HG03064 (cell line): ENCODE measurements around the gene CCDC148.
"Not testable (repeated sequence)": the region's sequence is repeated elsewhere in the genome, so short reads cannot be mapped to it uniquely, and the experiment has no call there.

ENCODE experiments used
- ATAC-seq: cut with Tn5 transposase; IDR thresholded peaks from one replicate; pipeline ENCODE4 v1.9.1; 2021; ENCODE audit warnings: low read depth; ENCODE audit not compliant: unreplicated experiment

CCDC148 gene

DNA sequence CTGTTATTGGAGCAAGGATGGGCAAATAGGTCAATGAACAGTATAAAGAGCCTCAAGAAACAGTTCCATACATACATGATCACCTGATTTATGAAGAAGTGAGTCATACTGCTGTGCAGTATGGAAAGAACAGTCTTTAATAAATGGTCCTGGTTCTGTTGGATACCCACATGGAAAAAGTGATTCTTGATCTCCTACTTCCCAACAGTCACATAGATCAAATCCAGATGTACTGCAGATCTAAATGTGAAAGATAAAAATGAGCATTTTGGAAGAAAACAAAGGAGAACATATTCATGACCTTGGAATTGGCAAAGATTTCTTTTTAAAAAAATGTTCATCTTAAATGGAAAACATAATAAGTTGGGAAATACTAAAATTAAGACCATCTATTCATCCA lies 75.8 kb downstream of the CCDC148 start:
- ATAC-seq = no peak

DNA sequence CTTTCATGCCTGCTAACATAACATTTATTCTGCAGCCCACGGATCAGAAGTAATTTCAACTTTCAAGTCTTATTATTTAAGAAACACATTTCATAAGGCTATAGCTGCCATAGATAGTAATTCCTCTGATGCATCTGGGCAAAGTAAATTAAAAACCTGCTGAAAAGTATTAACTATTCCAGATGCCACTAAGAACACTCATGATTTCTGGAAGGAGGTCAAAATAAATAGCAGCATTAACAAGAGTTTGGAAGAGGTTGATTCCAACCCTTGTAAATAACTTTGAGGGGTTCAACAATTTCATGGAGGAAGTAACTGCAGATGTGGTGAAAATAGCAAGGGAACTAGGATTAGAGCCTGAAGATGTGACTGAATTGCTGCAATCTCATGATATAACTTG lies 77.6 kb downstream of the CCDC148 start:
- ATAC-seq = no peak

DNA sequence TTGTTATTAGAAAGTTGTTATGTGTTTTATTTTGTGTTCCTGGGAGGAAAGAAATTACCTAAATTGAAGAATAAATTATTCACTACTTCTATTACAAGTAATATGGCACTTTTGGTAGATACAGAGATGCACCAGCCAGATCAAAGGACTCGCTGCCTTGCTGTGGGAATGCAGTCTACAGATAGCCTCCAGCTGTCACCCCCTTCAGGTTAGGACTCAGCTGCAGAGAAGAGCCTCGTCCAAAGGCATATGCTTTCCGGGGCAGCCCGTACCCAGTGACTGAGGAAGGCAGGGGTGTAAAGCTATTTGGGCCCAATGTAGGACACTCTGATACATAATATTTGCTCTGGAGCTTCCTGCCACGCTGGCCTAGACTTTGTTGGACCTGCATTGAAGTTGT lies 90.2 kb downstream of the CCDC148 start:
- ATAC-seq = no peak

DNA sequence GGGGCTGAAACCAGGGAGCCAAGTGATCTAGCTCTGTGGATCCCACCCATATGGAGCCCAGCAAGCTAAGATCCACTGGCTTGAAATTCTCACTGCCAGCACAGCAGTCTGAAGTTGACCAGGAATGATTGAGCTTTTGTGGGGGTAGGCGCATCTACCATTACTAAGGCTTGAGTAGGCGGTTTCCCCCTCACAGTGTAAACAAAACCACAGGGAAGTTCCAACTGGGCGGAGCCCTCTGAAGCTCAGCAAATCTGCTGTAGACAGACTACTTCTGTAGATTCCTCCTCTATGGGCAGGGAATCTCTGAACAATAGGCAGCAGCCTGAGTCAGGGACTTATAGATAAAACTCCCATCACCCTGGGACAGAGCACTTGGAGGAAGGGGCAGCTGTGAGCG lies 96.7 kb downstream of the CCDC148 start:
- ATAC-seq = no peak

DNA sequence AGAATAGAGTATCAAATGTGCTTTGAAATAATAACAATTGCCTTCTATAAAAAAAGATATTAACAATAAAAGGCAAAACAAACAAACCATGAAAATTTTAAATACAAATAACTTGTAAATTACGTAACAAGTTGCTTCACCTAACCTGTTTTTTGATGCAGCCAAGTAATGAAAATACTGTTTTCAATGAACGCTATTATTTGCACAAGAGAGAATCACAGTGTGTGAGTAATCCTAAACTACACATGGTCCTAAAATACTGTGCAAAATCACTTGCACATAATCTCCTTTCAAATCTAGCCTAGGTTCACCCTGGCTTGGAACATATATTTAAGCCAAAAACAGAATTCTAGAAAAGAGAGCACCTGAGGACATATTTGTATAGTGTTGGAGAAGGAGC lies 98.9 kb downstream of the CCDC148 start:
- ATAC-seq = no peak

DNA sequence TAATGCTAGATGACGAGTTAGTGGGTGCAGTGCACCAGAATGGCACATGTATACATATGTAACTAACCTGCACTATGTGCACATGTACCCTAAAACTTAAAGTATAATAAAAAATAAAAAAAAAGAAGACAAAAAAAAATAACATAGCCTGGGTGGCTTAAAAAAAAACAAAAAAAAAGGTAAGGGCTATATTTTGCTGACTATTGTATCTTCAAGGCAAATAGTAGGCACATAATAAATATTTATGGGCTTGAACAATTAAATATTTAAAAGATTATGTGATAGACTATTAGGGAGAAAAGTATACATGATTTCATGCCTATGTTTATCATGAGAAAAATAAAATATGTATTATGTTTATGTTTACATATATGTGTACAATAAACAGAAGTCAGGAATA lies 99.4 kb downstream of the CCDC148 start:
- no peak for ATAC-seq

DNA sequence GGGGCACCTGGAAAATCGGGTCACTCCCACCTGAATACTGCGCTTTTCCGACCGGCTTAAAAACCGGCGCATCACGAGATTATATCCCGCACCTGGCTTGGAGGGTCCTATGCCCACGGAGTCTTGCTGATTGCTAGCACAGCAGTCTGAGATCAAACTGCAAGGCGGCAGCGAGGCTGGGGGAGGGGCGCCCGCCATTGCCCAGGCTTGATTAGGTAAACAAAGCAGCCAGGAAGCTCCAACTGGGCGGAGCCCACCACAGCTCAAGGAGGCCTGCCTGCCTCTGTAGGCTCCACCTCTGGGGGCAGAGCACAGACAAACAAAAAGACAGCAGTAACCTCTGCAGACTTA lies 105.1 kb downstream of the CCDC148 start:
- ATAC-seq = not testable (repeated sequence)

DNA sequence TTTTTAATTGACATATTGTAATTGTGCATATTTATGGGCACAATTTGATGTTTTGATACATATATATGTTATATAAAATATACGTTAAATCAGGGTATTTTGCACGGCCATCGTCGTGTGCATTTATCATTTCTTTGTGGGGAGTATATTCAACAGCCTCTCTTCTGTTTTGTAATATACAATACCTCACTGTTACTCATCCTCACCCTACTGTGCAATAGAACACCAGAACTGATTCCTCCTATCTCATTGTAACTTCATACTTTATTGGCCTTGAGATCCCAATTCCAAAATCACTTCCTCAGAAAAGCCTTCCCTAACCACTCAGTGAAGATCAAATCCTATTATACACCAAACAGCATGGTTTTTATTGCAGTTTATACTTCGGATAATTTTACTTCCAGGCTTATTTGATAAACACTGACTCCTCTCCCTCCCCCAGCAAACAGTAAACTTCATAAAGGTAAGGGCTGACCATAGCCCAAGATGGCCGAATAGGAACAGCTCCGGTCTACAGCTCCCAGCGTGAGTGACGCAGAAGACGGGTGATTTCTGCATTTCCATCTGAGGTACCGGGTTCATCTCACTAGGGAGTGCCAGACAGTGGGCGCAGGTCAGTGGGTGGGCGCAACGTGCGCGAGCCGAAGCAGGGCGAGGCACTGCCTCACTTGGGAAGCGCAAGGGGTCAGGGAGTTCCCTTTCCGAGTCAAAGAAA lies 105.6 kb downstream of the CCDC148 start:
- ATAC-seq = not testable (repeated sequence)

DNA sequence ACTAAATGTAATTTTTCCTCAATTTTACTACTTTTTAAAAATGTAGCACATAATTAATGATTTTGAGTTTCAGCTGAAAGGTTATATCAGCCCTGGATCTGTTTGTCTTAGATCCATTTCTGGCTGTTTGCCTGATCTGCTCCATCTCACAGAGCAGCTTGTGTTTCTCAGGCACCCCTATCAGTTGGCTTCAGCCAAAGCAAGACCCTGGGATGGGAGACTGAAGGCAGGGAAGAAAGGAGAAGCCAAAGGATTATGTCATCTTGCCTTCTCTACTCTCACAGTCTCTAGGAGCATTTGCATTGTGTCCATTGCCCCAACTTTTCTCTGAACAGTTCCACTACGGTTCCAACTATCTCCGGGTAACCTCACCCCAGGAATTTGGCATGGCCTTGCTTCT lies 110.5 kb downstream of the CCDC148 start:
- ATAC-seq = no peak

DNA sequence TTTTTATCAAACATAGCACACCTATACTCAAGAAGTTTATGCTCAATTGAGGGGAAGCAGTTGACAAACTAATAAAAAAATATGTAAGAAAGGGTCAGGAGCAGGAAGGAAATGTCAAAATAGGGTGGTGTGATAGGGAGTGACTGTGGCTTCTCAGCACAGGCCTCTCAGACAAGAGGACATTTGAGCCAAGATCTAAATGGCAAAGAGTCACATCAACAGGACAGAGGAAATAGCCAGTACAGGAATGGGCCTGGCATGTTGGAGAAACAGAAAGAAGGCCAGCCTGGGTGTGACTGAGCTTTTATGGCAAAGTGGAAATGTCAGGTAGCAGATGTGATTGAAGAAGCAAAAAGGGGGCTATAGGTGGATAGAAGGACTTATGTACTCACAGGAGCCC lies 117.0 kb downstream of the CCDC148 start:
- ATAC-seq = no peak

DNA sequence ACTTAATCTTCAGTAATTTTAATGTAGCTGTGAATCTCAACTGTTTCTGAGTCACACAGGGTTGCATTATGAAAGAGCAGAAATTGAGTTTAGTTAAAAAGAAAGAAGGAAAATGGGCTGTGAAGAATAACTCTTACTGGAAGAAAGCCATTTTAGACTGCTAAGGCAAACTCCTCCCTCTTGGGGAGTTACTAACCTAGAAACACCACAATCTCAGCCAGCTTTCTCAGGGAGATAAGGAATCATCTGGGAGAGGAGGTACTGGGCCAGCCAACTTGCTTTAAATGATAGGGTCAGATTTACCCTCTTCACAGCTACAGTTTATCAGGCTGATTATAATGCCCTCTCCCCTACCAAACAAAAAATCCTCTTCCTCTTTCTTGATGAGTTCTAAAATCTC lies 119.5 kb downstream of the CCDC148 start:
- ATAC-seq = no peak

DNA sequence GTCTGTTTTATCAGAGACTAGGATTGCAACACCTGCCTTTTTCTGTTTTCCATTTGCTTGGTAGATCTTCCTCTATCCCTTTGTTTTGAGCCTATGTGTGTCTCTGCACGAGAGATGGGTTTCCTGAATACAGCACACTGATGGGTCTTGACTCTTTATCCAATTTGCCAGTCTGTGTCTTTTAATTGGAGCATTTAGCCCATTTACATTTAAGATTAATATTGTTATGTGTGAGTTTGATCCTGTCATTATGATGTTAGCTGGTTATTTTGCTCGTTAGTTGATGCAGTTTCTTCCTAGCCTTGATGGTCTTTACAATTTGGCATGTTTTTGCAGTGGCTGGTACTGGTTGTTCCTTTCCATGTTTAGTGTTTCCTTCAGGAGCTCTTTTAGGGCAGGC lies 124.8 kb downstream of the CCDC148 start:
- ATAC-seq = not testable (repeated sequence)

DNA sequence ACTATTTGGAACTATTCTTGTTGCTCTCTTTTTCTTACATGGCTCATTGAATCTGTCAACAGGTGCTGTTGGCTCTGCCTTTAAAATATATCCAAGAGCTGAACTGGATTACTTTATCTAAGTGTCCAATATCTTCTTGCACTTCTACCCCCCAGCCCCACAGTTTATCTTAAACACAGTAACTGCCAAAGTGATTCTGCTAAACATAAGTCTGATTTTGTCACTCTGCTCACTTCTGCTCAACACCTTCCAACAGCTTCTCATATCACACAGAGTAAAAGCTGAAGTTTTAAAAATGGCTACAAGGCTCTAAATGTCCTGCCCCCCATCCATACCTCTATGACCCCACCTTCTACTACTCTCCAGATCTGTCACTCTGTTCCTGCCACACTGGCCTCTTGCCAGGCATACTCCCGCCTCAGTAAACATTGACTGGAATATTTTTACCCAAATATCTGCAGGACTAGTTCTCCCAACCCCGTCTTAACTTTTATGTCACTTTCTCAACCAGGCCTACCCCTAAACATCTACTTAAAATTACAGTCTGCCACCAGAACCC lies 130.7 kb downstream of the CCDC148 start:
- no peak for ATAC-seq

DNA sequence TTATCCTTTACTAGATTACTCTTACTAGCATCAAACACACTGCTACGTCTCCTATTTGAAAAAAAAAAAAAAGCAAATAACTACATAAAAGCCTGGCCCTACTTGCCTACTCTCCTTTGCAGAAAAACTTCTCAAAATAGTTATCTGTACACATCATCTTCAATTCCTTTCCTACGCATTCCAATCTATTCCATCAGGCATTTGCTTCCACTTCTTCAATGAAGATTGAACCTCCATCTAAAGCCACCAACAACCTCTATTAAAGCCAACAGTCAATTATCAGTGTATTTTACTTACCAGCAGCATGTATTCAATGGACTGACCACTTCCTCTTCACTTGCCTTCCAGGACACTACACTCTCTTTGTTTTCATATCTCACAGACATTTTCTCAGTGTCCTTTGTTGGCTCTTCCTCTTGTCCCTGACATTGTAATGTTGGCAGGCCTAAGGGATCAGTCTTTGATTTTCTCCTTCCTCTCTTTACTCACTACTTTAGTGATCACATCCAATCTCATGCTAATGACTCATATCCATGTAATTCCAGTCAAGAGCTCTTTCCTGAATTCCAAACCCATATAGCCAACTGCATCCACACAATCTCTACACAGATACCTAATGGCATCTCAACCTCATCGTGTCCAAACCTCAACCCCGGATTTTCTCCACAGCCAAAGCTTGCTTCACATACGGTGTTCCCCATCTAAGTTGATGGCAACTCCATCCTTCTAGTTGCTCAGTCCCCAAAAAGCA lies 131.3 kb downstream of the CCDC148 start:
- no peak for ATAC-seq

DNA sequence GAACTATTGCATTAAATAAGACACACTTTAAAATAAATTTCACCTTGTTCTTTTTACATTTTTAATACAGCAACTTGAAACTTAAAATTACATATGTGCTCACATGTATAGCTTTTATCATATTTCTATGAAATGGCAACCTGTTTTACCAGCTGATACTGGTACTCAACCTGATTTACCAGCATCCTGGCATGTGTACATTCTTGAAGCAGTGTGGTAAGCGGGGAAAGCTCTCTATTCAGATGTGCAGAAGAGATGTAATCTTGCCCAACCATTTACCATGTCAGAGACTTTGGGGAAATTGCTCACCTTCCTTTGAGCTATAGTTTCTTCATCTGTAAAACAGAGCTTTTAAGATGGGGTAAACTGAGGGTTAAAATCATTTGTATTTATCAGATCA lies 133.2 kb downstream of the CCDC148 start:
- no peak for ATAC-seq

DNA sequence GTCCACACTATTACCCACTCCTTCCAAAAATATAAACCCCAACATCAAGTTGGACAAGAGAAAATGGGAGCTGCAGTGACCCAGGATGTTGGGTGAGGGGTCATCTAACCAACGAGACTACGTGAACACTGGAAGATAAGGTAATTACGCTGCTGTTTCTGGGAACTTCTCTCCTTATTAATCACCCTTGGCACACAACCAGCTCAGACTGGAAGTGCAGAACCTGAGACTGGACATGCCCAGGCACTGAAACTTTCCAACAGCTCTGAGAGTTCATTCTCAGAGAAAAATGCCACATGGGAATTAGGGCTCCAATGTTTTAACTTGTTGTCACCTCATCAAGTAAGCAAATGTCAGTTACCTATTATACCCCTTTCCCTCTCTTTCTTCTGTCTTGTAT lies 135.3 kb downstream of the CCDC148 start:
- no peak for ATAC-seq

DNA sequence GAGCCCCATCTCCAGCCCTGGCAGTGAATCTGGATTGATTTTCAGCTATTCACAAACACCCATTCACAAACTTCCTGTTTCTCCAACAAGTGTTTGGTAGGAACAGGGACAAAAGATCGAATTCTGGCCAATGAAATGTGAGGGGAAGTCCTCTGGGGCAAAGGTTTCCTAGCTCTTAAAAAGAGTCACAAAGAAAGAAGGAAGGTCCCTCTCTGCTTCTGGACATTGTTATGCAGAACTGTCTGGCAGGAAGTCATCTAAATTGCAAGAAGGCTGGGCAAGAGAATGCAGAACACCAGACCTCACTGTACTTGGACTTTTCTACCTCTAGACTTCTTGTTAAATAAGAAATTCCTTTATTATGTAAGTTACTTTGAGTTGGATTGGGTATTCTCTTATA lies 137.3 kb downstream of the CCDC148 start:
- ATAC-seq = no peak

DNA sequence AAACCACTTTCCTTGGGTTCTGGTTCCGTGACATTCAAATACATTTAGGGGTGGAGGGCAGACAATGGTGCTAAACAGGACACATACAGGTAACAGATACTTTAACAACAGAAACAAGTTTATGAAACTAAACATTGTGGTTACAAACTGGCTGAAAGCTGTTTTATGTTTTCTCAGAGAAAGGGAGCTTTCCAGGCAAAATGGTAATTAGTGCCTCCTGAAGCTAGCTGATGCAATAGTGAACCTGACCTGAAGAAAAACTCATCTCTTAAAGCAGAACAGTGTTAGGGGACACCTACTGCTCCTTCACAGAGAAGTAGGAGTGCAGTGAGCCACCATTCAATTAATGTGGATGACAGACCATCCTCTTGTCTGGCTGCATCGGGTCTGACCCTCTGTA lies 138.9 kb downstream of the CCDC148 start:
- ATAC-seq = no peak

DNA sequence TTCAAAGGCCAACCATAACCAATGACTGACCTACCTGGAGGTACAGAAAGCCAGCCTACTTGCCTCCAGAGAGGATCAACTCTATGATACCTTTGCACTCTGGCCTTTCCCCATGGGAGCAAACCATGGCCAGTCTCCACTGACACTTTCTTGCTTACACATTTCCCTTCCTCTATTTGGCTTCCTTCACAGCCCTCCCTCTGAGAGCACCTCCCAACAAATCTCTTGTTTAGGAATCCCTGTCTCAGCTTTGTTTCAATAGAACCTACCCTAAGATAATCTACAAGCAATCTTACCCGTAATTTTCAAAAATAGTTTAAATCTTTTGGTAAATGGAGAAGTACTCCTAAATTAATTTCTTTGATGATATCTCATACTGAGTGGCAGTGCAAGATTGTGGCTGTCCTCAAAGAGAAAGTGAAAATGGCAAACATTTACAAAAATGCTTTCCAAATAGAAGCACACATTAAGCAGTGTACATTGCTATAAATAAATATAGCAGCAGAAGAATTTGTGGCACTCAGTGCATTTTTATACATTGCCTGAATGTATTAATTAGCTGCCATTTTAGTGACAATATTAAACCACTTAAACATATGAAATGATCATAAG lies 140.6 kb downstream of the CCDC148 start:
- ATAC-seq = no peak

DNA sequence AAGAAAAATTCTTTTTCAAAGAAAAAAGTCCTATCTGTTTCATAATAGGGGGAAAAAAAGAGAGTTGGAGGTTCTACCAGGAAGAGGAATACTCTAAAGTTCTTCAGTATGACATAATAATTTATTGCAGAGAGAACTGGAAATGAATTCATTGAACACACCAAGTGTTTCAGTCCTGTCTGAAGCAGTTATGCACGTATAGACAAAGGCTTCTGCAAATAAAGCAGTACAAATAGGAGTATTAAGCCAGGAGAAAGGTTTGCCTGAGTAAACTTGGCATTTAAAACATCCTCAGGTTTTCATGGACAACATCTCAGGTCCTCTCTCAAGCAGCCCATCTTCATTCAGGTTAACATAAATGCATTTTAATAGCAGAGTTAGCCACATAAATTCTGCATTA lies 141.6 kb downstream of the CCDC148 start:
- no peak for ATAC-seq

DNA sequence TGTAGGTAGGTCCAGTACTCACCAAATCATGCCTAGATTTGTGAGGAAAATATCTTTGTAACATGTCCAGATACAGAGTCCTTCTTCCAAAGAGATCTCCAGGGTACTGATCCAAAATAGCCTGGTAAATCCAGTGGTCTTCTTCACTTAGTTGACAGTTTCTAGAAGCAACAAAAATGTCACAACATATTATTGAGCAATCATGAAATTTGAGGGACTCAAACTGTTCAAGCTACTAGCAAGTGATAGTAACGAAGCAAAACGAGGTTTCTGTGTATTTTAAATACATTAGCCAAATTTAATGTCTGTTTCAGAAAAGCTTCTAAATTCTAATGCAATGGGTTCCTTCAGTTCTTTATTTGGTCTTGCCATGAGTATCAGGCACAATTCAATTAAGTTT lies 142.8 kb downstream of the CCDC148 start:
- no peak for ATAC-seq

DNA sequence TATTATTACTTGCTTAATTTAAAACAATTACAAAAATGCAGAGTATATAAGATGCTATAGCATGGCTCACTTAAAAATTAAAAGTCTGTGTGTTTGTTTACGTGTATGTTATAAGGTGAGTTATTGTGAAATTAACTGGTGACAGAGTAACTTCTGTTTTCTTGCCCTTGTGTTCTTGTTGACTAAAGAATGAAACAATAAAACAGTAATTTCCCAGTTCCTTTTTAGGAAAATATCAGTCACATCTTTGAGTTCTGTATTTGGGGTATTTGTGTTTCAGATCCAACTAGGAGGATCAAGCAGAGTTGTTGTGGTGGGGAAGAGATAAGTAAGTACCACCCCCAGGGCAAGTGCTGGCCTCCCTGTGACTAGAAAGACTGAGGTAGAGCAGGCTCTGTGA lies 143.6 kb downstream of the CCDC148 start:
- ATAC-seq = no peak
